Suprapubic skin (tissue), 4 donors: Measurements from ENCODE around the gene SLC30A2. TPM values are rescaled to one million over a fixed set of nuclear protein-coding genes. Genes with fewer than 3 reads are reported as not detected.

Source experiments
- DNase-seq, 2 donors: peaks; one replicate each; pipeline ENCODE4 v3.0.0-alpha.2; 2019; ENCODE audit warnings: low spot score in 2 of 2
- H3K27ac ChIP-seq: fragments of 200-600 bp; sonication (generic); one replicate; pipeline ENCODE4 v1.5.1; 2019
- H3K27me3 ChIP-seq: fragments of 200-600 bp; sonication (generic); one replicate; pipeline ENCODE4 v1.5.1; 2019
- H3K36me3 ChIP-seq: fragments of 200-600 bp; sonication (generic); one replicate; pipeline ENCODE4 v1.5.1; 2019
- H3K4me1 ChIP-seq: fragments of 200-600 bp; sonication (generic); one replicate; pipeline ENCODE4 v1.5.1; 2019
- H3K4me3 ChIP-seq: fragments of 200-600 bp; sonication (generic); one replicate; pipeline ENCODE4 v1.5.1; 2019; ENCODE audit warnings: mild to moderate bottlenecking
- H3K9me3 ChIP-seq: fragments of 200-600 bp; sonication (generic); one replicate; pipeline ENCODE4 v1.5.1; 2019
- EP300 ChIP-seq: sonication (generic); formaldehyde crosslinking; IDR thresholded peaks from one replicate; pipeline ENCODE4 v1.6.1; 2017; ENCODE audit warnings: antibody characterized with exemption
- POLR2A ChIP-seq, 2 donors: fragments of 450-650 bp; IDR thresholded peaks; one replicate each; pipeline ENCODE4 v1.6.1; 2017; ENCODE audit warnings: antibody characterized with exemption in 2 of 2, mild to moderate bottlenecking in 2 of 2, moderate library complexity in 2 of 2
- POLR2AphosphoS5 ChIP-seq, 3 donors: sonication (generic); formaldehyde crosslinking; IDR thresholded peaks; one replicate each; pipeline ENCODE4 v1.6.1; 2017; ENCODE audit warnings: antibody characterized with exemption in 3 of 3
- WGBS: methylation state at CpG from one replicate; pipeline ENCODE4 v1.1.5; 2018; 5-methylcytosine and 5-hydroxymethylcytosine counted together
- total RNA-seq, 4 donors: library from RNA; depleted of rRNA; stranded (reverse); fragments of >200 nt; gene quantifications; one replicate each; pipeline ENCODE4 v1.1.0, GENCODE V29; 2016
- TF ChIP-seq, protein P1 (sequence below), 2 donors: fragments of 200-600 bp in 1 of 2; fragments of 450-650 bp in 1 of 2; sonication (generic) in 1 of 2; IDR thresholded peaks; one replicate each; pipeline ENCODE4 v1.5.1; 2016 to 2019; ENCODE audit warnings: antibody characterized with exemption in 2 of 2, mild to moderate bottlenecking in 1 of 2, moderate library complexity in 1 of 2

The SLC30A2 gene
- total RNA-seq, 4 donors from 2014 or later = 0.15 to 2.0 (median 1.1) TPM

DNA sequence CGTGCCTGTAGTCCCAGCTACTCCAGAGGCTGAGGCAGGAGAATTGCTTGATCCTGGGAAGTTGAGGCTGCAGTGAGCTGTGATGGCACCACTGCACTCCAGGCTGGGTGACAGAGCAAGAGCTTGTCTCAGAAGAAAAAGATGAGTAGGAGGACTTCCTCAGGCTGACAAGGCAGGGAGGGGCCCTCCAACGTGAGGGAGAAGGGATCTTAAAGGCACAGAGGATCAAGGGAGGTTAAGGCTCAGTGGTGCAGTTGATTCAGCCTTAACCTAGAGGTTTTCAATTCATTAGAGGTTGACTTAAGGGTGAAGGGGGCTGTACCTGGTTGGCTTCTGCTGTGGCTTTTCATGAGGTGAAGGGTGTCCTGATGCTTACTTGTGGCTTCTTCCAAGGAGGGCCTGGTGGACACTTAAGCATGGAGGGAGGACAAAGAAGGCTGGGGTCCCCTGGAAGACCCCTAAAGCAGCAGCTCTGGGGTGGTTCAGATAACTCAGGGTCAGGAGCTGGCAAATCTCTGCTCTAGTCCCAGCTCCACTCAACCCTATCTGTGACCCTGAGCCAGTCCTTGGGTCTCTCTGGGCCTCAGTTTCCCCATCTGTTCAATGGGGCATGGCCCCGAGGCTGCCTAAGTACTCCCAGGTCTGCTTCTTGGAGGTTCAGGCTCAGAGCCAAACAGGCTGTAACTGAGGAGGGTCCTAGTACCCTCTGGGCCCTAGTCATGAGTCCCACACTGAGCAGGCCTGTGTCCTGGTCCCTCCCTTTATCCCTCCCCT lies 18.0 kb downstream of the SLC30A2 start:
- Histone ChIP-seq H3K27ac (no peak overlapping the region), H3K27me3 (no peaks in the 10 kb centered on the region)
- DNase-seq = no peak

DNA sequence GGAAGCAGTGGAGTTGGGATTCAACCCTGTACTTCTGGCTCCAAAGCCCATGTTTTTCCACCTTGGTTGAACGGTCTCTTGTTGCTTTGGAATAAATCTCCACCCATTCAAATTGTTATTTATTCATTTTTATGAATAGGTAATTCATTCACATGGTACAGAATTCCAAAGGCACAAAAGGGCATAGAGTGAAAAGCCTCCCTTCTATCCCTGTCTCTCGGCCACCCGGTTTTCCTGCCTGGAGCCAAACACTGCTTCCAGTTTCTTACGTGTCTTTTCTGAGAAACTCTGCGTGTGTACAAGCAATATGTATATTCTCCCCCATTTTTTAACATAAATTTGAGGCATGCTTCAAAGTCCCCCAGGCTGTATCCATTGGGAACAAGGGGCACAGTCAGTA lies 20.4 kb downstream of the SLC30A2 start:
- WGBS = 58% methylated on average over 5 of the region's 5 CpGs
- Histone ChIP-seq H3K9me3 (no peaks in the 10 kb centered on the region), H3K4me1 (peaks cover 15% of the 10 kb centered on the region), H3K4me3 (no peak overlapping the region), H3K36me3 (no peaks in the 10 kb centered on the region), H3K27ac (no peak overlapping the region), H3K27me3 (no peaks in the 10 kb centered on the region)
- TF ChIP-seq POLR2AphosphoS5 (IDR thresholded peaks at IDR 0.05) (no peak), POLR2A (IDR thresholded peaks at IDR 0.05) (no peak), EP300 (no peak)
- TF ChIP-seq, protein P1, sequence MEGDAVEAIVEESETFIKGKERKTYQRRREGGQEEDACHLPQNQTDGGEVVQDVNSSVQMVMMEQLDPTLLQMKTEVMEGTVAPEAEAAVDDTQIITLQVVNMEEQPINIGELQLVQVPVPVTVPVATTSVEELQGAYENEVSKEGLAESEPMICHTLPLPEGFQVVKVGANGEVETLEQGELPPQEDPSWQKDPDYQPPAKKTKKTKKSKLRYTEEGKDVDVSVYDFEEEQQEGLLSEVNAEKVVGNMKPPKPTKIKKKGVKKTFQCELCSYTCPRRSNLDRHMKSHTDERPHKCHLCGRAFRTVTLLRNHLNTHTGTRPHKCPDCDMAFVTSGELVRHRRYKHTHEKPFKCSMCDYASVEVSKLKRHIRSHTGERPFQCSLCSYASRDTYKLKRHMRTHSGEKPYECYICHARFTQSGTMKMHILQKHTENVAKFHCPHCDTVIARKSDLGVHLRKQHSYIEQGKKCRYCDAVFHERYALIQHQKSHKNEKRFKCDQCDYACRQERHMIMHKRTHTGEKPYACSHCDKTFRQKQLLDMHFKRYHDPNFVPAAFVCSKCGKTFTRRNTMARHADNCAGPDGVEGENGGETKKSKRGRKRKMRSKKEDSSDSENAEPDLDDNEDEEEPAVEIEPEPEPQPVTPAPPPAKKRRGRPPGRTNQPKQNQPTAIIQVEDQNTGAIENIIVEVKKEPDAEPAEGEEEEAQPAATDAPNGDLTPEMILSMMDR (IDR thresholded peaks at IDR 0.05) = no peak
- no peak for DNase-seq

More for the DNA sequence above, 18.0 kb downstream of the SLC30A2 start:
- WGBS = 25% methylated on average over 2 of the region's 3 CpGs
- no peak for TF ChIP-seq POLR2AphosphoS5 (IDR thresholded peaks at IDR 0.05)
- TF ChIP-seq, protein P1 (IDR thresholded peaks at IDR 0.05) = no peak
- TF ChIP-seq POLR2A (IDR thresholded peaks at IDR 0.05) = no peak
- no peak for TF ChIP-seq EP300
- H3K9me3 ChIP-seq = no peaks in the 10 kb centered on the region
- H3K4me1 ChIP-seq = peaks cover 3% of the 10 kb centered on the region
- H3K4me3 ChIP-seq = no peak overlapping the region
- no peaks in the 10 kb centered on the region for H3K36me3 ChIP-seq

- Histone ChIP-seq H3K9me3 (no peaks in the 10 kb centered on the region), H3K27ac (no peak overlapping the region), H3K4me3 (no peak overlapping the region), H3K36me3 (no peaks in the 10 kb centered on the region), H3K4me1 (peaks cover 15% of the 10 kb centered on the region), H3K27me3 (no peaks in the 10 kb centered on the region)
- DNase-seq = no peak
- WGBS = 68% methylated on average over 5 of the region's 5 CpGs
- TF ChIP-seq, protein P1 (IDR thresholded peaks at IDR 0.05) = no peak
- TF ChIP-seq EP300 = no peak
- no peak for TF ChIP-seq POLR2A (IDR thresholded peaks at IDR 0.05)
- TF ChIP-seq POLR2AphosphoS5 (IDR thresholded peaks at IDR 0.05) = no peak
Observed at GRCh38 chr1:26025060-26025459, 20.9 kb downstream of the SLC30A2 start.

DNA sequence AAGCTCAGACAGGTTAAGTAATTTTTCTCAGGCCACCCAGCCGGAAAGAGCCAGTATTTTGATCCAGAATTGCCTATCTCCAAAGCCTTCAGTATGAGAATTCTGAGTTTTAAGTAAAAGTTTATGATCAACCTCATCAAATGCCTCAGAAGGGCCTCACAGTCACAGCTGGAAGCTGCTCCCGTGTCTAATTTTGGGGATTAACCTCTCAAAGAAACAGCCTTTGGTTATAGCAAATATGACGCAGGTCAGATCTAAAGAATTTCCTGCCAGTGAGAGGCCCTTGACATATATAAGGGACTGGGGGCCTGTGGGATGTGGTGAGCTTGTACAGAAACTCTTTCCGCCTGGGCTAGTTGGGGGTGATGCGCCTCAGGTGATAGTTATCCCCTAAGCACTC lies 22.1 kb downstream of the SLC30A2 start:
- Histone ChIP-seq H3K4me1 (peaks cover 15% of the 10 kb centered on the region), H3K4me3 (peak overlapping the region; percentile 2), H3K36me3 (no peaks in the 10 kb centered on the region), H3K9me3 (no peaks in the 10 kb centered on the region), H3K27me3 (no peaks in the 10 kb centered on the region), H3K27ac (no peak overlapping the region)
- 89% methylated on average over 5 of the region's 5 CpGs for WGBS
- no peak for DNase-seq
- TF ChIP-seq EP300 = no peak
- TF ChIP-seq POLR2A (IDR thresholded peaks at IDR 0.05) = no peak
- TF ChIP-seq, protein P1 (IDR thresholded peaks at IDR 0.05) = no peak
- no peak for TF ChIP-seq POLR2AphosphoS5 (IDR thresholded peaks at IDR 0.05)

DNA sequence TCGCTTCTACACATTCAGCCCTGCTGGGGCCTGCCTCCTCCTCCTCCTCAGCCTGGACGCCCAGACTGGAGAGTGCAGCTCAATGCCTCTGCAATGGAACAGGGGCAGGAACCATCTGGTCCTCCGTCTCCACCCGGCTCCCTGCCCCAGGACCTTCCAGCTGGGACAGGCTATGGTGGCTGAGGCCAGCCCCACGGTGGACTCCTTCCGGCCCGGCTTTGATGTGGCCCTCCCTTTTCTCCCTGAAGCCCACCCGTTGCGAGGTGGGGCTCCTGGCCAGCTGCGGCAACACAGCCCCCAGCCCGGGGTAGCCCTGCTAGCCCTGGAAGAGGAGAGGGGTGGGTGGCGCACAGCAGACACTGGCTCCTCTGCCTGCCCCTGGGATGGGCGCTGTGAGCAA lies 22.9 kb downstream of the SLC30A2 start:
- WGBS = 59% methylated on average over 13 of the region's 13 CpGs
- TF ChIP-seq POLR2A (IDR thresholded peaks at IDR 0.05) (no peak), POLR2AphosphoS5 (IDR thresholded peaks at IDR 0.05) (no peak), EP300 (no peak)
- TF ChIP-seq, protein P1 (IDR thresholded peaks at IDR 0.05) = no peak
- no peak overlapping the region for H3K4me3 ChIP-seq

More for the DNA sequence above, 22.9 kb downstream of the SLC30A2 start:
- Histone ChIP-seq H3K27me3 (no peaks in the 10 kb centered on the region), H3K9me3 (no peaks in the 10 kb centered on the region), H3K27ac (no peak overlapping the region), H3K4me1 (peaks cover 15% of the 10 kb centered on the region), H3K36me3 (no peaks in the 10 kb centered on the region)
- no peak for DNase-seq
